Thyroid gland (tissue), 4 donors: ENCODE data around the gene TMPRSS6.

Source experiments
- POLR2A ChIP-seq, 2 donors: fragments of 450-650 bp; IDR thresholded peaks; one replicate each; pipeline ENCODE4 v1.6.1; 2017; ENCODE audit warnings: antibody characterized with exemption in 2 of 2, mild to moderate bottlenecking in 2 of 2, moderate library complexity in 1 of 2
- TF ChIP-seq, protein P1 (sequence below), 6 experiments: fragments of 200-600 bp in 3 of 6; fragments of 450-650 bp in 3 of 6; sonication (generic) in 3 of 6; IDR thresholded peaks; one replicate each; pipeline ENCODE4 v1.5.1; 2016 to 2019; ENCODE audit warnings: antibody characterized with exemption in 6 of 6, mild to moderate bottlenecking in 2 of 6, inconsistent platforms in 1 of 6, moderate library complexity in 1 of 6

DNA sequence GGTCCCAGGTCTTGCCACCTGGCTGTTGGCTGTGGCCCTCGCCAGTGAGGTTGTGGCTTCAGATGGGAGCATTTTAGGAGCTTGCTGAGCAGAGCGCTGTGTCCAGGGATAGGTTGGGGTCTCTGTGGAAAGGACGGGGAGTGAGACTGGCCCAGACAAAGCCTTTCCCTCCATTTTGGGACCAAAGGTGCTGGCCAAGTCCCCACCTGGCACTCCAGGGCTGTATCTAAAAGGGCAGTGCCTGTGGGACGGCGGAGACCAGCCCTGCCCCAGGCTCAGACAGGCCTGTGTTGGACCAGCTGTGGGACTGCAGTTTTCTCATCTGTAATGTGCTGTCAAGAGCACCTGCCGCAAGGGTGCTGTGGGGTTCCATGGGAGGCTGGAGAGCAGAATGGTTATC lies 62.9 kb downstream of the TMPRSS6 start:
- TF ChIP-seq, protein P1, sequence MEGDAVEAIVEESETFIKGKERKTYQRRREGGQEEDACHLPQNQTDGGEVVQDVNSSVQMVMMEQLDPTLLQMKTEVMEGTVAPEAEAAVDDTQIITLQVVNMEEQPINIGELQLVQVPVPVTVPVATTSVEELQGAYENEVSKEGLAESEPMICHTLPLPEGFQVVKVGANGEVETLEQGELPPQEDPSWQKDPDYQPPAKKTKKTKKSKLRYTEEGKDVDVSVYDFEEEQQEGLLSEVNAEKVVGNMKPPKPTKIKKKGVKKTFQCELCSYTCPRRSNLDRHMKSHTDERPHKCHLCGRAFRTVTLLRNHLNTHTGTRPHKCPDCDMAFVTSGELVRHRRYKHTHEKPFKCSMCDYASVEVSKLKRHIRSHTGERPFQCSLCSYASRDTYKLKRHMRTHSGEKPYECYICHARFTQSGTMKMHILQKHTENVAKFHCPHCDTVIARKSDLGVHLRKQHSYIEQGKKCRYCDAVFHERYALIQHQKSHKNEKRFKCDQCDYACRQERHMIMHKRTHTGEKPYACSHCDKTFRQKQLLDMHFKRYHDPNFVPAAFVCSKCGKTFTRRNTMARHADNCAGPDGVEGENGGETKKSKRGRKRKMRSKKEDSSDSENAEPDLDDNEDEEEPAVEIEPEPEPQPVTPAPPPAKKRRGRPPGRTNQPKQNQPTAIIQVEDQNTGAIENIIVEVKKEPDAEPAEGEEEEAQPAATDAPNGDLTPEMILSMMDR (IDR thresholded peaks at IDR 0.05): no peak
- TF ChIP-seq POLR2A (IDR thresholded peaks at IDR 0.05): no peak
